HepG2 (cell line): ENCODE results near the gene CTSW. TPM values are rescaled to one million over a fixed set of nuclear protein-coding genes. Genes with fewer than 3 reads are reported as not detected.

Experiments
- CBX1 ChIP-seq: IDR thresholded peaks from one replicate; pipeline ENCODE4 v1.6.1; 2016; ENCODE audit warnings: antibody characterized with exemption, low read depth
- FOXJ3 ChIP-seq: sonication (generic); formaldehyde crosslinking; IDR thresholded peaks from 2 replicates; pipeline ENCODE4 v1.4.0; 2020; ENCODE audit warnings: missing genetic modification reagents, mild to moderate bottlenecking, borderline replicate concordance
- HOXD1 ChIP-seq: sonication (generic); formaldehyde crosslinking; IDR thresholded peaks from 2 replicates; pipeline ENCODE4 v1.5.0; 2020; ENCODE audit warnings: missing genetic modification reagents
- MAFG ChIP-seq: sonication (generic); formaldehyde crosslinking; IDR thresholded peaks from 2 replicates; pipeline ENCODE4 v1.5.1; 2020; ENCODE audit warnings: mild to moderate bottlenecking, missing genetic modification reagents
- NFE2 ChIP-seq: sonication (generic); formaldehyde crosslinking; IDR thresholded peaks from 2 replicates; pipeline ENCODE4 v1.4.0; 2020; ENCODE audit warnings: missing genetic modification reagents
- PAX8 ChIP-seq: sonication (generic); formaldehyde crosslinking; IDR thresholded peaks from 2 replicates; pipeline ENCODE4 v1.8.0; 2022; ENCODE audit warnings: mild to moderate bottlenecking, missing genetic modification reagents, borderline replicate concordance
- SAFB2 ChIP-seq: sonication (generic); formaldehyde crosslinking; IDR thresholded peaks from 2 replicates; pipeline ENCODE4 v1.5.1; 2020; ENCODE audit warnings: missing genetic modification reagents, low read depth, mild to moderate bottlenecking, borderline replicate concordance
- SMAD1 ChIP-seq: sonication (generic); formaldehyde crosslinking; IDR thresholded peaks from 2 replicates; pipeline ENCODE4 v1.4.0; 2020; ENCODE audit warnings: missing genetic modification reagents, low read depth, mild to moderate bottlenecking, borderline replicate concordance
- SMAD3 ChIP-seq: sonication (generic); formaldehyde crosslinking; IDR thresholded peaks from 2 replicates; pipeline ENCODE4 v1.4.0; 2020; ENCODE audit warnings: missing genetic modification reagents
- SNAPC2 ChIP-seq: sonication (generic); formaldehyde crosslinking; IDR thresholded peaks from 2 replicates; pipeline ENCODE4 v1.8.1; 2022; ENCODE audit warnings: mild to moderate bottlenecking, missing genetic modification reagents
- STAT5B ChIP-seq: sonication (generic); formaldehyde crosslinking; IDR thresholded peaks from 2 replicates; pipeline ENCODE4 v1.4.0; 2020; ENCODE audit warnings: missing genetic modification reagents
- TRAFD1 ChIP-seq: sonication (generic); formaldehyde crosslinking; IDR thresholded peaks from 2 replicates; pipeline ENCODE4 v1.5.1; 2020; ENCODE audit warnings: missing genetic modification reagents, mild to moderate bottlenecking, borderline replicate concordance
- ZBTB44 ChIP-seq: sonication (generic); formaldehyde crosslinking; IDR thresholded peaks from 2 replicates; pipeline ENCODE4 v1.4.0; 2020; ENCODE audit warnings: missing genetic modification reagents
- ZNF598 ChIP-seq: sonication (generic); formaldehyde crosslinking; IDR thresholded peaks from 2 replicates; pipeline ENCODE4 v1.5.1; 2020; ENCODE audit warnings: mild to moderate bottlenecking, missing genetic modification reagents, borderline replicate concordance
- polyA plus RNA-seq, 8 experiments: library from polyadenylated mRNA; depleted of rRNA in 3 of 8; stranded (reverse) in 7 of 8; unstranded in 1 of 8; fragments of >200 nt; fragmentation: Illumina TruSeq in 4 of 8; extraction: Trizol in 4 of 8; gene quantifications; 2 replicates each; pipeline versions ENCODE4 v1.2.1 to v1.2.3, GENCODE V29; 2011 to 2016; ENCODE audit warnings: low read depth in 4 of 8, missing spikeins in 1 of 8, mixed read lengths in 1 of 8; ENCODE audit not compliant: insufficient read depth in 1 of 8
- total RNA-seq, 5 experiments: library from RNA; depleted of rRNA; stranded (reverse); fragments of >200 nt; fragmentation: Illumina TruSeq; extraction: Trizol; gene quantifications; 2 replicates each; pipeline ENCODE4 v1.2.3, GENCODE V29; 2016; ENCODE audit warnings: low read depth in 1 of 5
- TF ChIP-seq, protein P1 (sequence below): sonication (generic); formaldehyde crosslinking; IDR thresholded peaks from 2 replicates; pipeline ENCODE4 v1.9.0; 2021; ENCODE audit warnings: missing genetic modification reagents, borderline replicate concordance
- TF ChIP-seq, protein P2 (sequence below): sonication (generic); formaldehyde crosslinking; IDR thresholded peaks from 2 replicates; pipeline ENCODE4 v1.5.1; 2020; ENCODE audit warnings: missing genetic modification reagents, mild to moderate bottlenecking, borderline replicate concordance

Gene CTSW
- total and polyA plus RNA-seq, 2 of the 13 experiments (the other 11 are each of a cell fraction or from before 2014, with no cell fraction given), result 0.09 TPM; not detected in 1

DNA sequence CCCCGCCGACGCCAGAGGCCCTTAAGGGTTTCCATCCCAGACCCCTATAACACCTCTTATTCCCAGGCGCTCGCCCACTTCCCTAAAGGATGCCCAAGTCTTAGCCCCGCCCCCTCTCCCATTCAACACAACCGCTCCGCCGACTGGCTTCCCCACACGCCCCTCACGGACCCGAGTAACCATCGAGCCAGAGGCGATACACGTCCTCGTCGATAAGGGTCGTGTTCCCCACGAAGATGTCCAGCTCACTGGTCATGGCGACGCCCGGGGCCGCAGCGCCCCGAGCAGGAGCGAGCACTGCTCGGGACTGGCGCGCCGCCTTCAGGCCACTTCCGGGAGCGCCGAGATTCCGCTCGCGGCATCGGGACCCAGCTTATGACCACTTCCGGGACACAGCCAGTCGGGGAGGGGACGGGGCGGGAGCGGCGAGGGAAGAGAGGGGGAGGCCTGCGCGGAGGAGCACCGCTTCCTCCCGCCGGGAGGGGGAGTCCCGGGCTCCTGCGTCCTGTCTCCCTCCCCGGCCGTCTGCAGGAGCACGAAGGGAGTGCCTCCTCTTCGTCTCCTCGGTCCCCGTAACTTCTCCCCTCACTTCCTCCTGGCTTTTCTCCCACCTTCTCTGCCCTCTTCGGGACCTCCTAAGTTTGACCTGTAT, 8.7 kb downstream of the CTSW start, which contains the start of gene FIBP (continued):
- TF ChIP-seq, protein P1, sequence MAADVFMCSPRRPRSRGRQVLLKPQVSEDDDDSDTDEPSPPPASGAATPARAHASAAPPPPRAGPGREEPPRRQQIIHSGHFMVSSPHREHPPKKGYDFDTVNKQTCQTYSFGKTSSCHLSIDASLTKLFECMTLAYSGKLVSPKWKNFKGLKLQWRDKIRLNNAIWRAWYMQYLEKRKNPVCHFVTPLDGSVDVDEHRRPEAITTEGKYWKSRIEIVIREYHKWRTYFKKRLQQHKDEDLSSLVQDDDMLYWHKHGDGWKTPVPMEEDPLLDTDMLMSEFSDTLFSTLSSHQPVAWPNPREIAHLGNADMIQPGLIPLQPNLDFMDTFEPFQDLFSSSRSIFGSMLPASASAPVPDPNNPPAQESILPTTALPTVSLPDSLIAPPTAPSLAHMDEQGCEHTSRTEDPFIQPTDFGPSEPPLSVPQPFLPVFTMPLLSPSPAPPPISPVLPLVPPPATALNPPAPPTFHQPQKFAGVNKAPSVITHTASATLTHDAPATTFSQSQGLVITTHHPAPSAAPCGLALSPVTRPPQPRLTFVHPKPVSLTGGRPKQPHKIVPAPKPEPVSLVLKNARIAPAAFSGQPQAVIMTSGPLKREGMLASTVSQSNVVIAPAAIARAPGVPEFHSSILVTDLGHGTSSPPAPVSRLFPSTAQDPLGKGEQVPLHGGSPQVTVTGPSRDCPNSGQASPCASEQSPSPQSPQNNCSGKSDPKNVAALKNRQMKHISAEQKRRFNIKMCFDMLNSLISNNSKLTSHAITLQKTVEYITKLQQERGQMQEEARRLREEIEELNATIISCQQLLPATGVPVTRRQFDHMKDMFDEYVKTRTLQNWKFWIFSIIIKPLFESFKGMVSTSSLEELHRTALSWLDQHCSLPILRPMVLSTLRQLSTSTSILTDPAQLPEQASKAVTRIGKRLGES (CRISPR knock-in tag), result no peak
- TF ChIP-seq TRAFD1, result no peak
- no peak for TF ChIP-seq PAX8 (CRISPR knock-in tag)
- TF ChIP-seq NFE2 (CRISPR knock-in tag), result no peak
- TF ChIP-seq CBX1, result no peak
- no peak; the same call in 1 of the 2 replicates for TF ChIP-seq SAFB2 (CRISPR knock-in tag)
- no peak for TF ChIP-seq HOXD1 (CRISPR knock-in tag)
- no peak for TF ChIP-seq STAT5B
- TF ChIP-seq, protein P2, sequence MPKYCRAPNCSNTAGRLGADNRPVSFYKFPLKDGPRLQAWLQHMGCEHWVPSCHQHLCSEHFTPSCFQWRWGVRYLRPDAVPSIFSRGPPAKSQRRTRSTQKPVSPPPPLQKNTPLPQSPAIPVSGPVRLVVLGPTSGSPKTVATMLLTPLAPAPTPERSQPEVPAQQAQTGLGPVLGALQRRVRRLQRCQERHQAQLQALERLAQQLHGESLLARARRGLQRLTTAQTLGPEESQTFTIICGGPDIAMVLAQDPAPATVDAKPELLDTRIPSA (CRISPR knock-in tag), result no peak
- no peak for TF ChIP-seq ZBTB44 (CRISPR knock-in tag)
- TF ChIP-seq SMAD1 (CRISPR knock-in tag), result peak; percentile 76; the same call in 1 of the 2 replicates
- TF ChIP-seq FOXJ3, result no peak
- TF ChIP-seq SMAD3 (CRISPR knock-in tag), result peak; percentile 59; the same call in 1 of the 2 replicates
- TF ChIP-seq ZNF598 (CRISPR knock-in tag), result no peak
- TF ChIP-seq SNAPC2 (CRISPR knock-in tag), result no peak
- no peak for TF ChIP-seq MAFG (CRISPR knock-in tag)
